SK-N-SH treated with all-trans-retinoic acid at 6 μM for 48 hours (cell line): ENCODE data around the gene ARID5A.

ENCODE experiments used
- ARNTL ChIP-seq: fragments of 450-650 bp; formaldehyde crosslinking; IDR thresholded peaks from 2 replicates; pipeline ENCODE4 v1.5.0; 2020; ENCODE audit warnings: low read depth, mild to moderate bottlenecking, moderate library complexity, borderline replicate concordance
- BACH2 ChIP-seq: fragments of 250-450 bp; sonication (Bioruptor Pico); IDR thresholded peaks from 2 replicates; pipeline ENCODE4 v1.9.0; 2021; ENCODE audit warnings: mild to moderate bottlenecking, borderline replicate concordance
- CSDC2 ChIP-seq: fragments of 250-450 bp; sonication (Bioruptor Pico); IDR thresholded peaks from 2 replicates; pipeline ENCODE4 v1.5.0; 2020; ENCODE audit warnings: mild to moderate bottlenecking, moderate library complexity
- ISL1 ChIP-seq: fragments of 250-450 bp; sonication (Bioruptor Pico); IDR thresholded peaks from 2 replicates; pipeline ENCODE4 v2.1.2; 2022; ENCODE audit warnings: mild to moderate bottlenecking, moderate library complexity
- PATZ1 ChIP-seq: fragments of 250-450 bp; sonication (Bioruptor Pico); IDR thresholded peaks from 2 replicates; pipeline ENCODE4 v1.8.0; 2020; ENCODE audit warnings: mild to moderate bottlenecking, moderate library complexity, borderline replicate concordance
- ZFP3 ChIP-seq: fragments of 250-450 bp; sonication (Bioruptor Pico); IDR thresholded peaks from 2 replicates; pipeline ENCODE4 v1.5.0; 2020; ENCODE audit warnings: mild to moderate bottlenecking, moderate library complexity

- TF ChIP-seq CSDC2 (no peak), ARNTL (CRISPR knock-in tag) (no peak), PATZ1 (CRISPR knock-in tag) (no peak), BACH2 (CRISPR knock-in tag) (no peak), ISL1 (CRISPR knock-in tag) (no peak), ZFP3 (no peak)
Measured at GRCh38 chr2:96528700-96529375, 7.7 kb upstream of the ARID5A start.
